ENCODE data around the gene NUCB2. TPM values are rescaled to one million over a fixed set of nuclear protein-coding genes. Genes with fewer than 3 reads are reported as not detected.

The NUCB2 gene
- total and polyA plus RNA-seq, 2 of the 8 experiments (the other 6 are each of a cell fraction or from before 2014, with no cell fraction given): 9.0 to 34.2 TPM

DNA sequence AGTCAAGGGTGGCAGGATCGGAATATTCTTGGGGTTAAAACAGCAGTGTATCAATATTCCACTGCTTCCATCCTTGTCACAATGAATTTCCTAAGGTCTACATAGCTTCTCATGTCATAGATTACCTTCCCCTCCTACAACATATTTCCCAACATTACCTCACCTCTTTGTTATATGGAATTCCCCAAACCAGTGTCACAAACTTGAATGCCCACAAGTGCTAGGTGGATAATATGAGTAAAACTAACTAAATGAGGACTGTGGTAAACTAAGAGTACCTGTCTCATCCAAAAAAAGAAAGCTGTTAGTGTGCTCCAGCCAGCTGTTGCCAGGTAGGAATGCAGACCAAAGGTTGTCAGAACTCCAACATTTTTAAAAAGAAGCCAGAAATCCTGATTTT, 17.0 kb upstream of the NUCB2 start:
- H3K9ac ChIP-seq (replicated peaks in 1 of 4; ENCODE audit: extremely low read depth in 1 of 4, low read depth in 3 of 4, low read length in 3 of 4): no peak overlapping the region
- no peak overlapping the region for H2BK20ac ChIP-seq (ENCODE audit: low read length)
- no peak overlapping the region for H4K5ac ChIP-seq (ENCODE audit: insufficient read length, low read depth, low read length)
- H3K79me2 ChIP-seq (ENCODE audit: control insufficient read depth in 1 of 2, insufficient read depth in 2 of 2, low read length in 2 of 2): no peaks in the 10 kb centered on the region
- no peaks in the 10 kb centered on the region for H3K36me3 ChIP-seq (ENCODE audit: control insufficient read depth in 2 of 4, insufficient read depth in 4 of 4, low read length in 3 of 4)
- no peak overlapping the region for H3K27ac ChIP-seq (ENCODE audit: low read depth, low read length)
- H2BK15ac ChIP-seq (ENCODE audit: low read length): no peak overlapping the region
- H3K4me3 ChIP-seq (ENCODE audit: extremely low read depth in 1 of 4, insufficient read depth in 2 of 4, low read depth in 3 of 4, low read length in 4 of 4): no peak overlapping the region
- H3K23ac ChIP-seq (ENCODE audit: insufficient read length): no peak overlapping the region
- FAIRE-seq (no peak), DNase-seq (ENCODE audit: low read depth in 1 of 2, low spot score in 2 of 2) (no peak)
- no peaks in the 10 kb centered on the region for H3K27me3 ChIP-seq (replicated peaks in 1 of 4; ENCODE audit: control insufficient read depth in 3 of 4, extremely low read depth in 1 of 4, insufficient read depth in 3 of 4, low read length in 3 of 4)
- no peak overlapping the region for H4K91ac ChIP-seq (replicated peaks; ENCODE audit: insufficient read length, low read length)
- ChIA-PET CTCF (ENCODE audit: partially characterized antibody) (interaction anchor here (0.6 kb wide), 1 partner anchor 89 kb away, joined by 3 read pairs; no protein-coding TSS in a partner anchor), POLR2A (ENCODE audit: partially characterized antibody) (no interaction called here)
- no peaks in the 10 kb centered on the region for H3K4me1 ChIP-seq (replicated peaks in 1 of 4; ENCODE audit: control insufficient read depth in 3 of 4, insufficient read depth in 4 of 4, low read length in 3 of 4)
- no peak overlapping the region for H3K56ac ChIP-seq (replicated peaks; ENCODE audit: insufficient read length, low read depth, low read length)
- H2BK5ac ChIP-seq (ENCODE audit: low read depth, low read length): no peak overlapping the region
- no peak overlapping the region for H4K8ac ChIP-seq (ENCODE audit: extremely low read depth, insufficient read depth, low read length)
- H3K4me2 ChIP-seq (ENCODE audit: insufficient read depth in 1 of 2, low read depth in 2 of 2, low read length in 2 of 2): no peak overlapping the region
- H3K79me1 ChIP-seq (ENCODE audit: low read depth, low read length): no peaks in the 10 kb centered on the region
- no peak overlapping the region for H3K14ac ChIP-seq (ENCODE audit: insufficient read length)
- H2AFZ ChIP-seq (ENCODE audit: low read length): no peak overlapping the region
- TF ChIP-seq BACH1 (IDR thresholded peaks at IDR 0.05; ENCODE audit: low read length) (no peak), PHF8 (conservative IDR thresholded peaks at IDR 0.05; ENCODE audit: low read depth, low read length) (no peak), CHD2 (IDR thresholded peaks at IDR 0.05; ENCODE audit: low read length) (no peak), SIRT6 (IDR thresholded peaks at IDR 0.05; ENCODE audit: low read length) (no peak)
- H3K18ac ChIP-seq (ENCODE audit: extremely low read depth, low read length): no peak overlapping the region
- no peak overlapping the region for H2BK12ac ChIP-seq (ENCODE audit: low read depth, low read length)
- no peaks in the 10 kb centered on the region for H3K23me2 ChIP-seq (ENCODE audit: low read depth, low read length)
- H2BK120ac ChIP-seq (replicated peaks; ENCODE audit: low read depth, low read length): no peak overlapping the region
- no peak overlapping the region for H3K4ac ChIP-seq (replicated peaks; ENCODE audit: insufficient read length, low read depth, low read length)
- no peak overlapping the region for H2AK5ac ChIP-seq (ENCODE audit: low read depth, low read length)
- WGBS, 2 experiments (ENCODE audit: extremely low coverage in 1 of 2, insufficient coverage in 1 of 2, insufficient read length in 1 of 2, insufficient replicate concordance in 2 of 2, low coverage in 1 of 2, low lambda C conversion rate in 2 of 2, missing lambda C conversion rate in 1 of 2): 72% methylated on average over 1 of the region's 1 CpG; no CpG with 5 or more reads in 1 of the 2 experiments
- H4K20me1 ChIP-seq (replicated peaks in 1 of 2; ENCODE audit: control insufficient read depth in 1 of 2, insufficient read depth in 2 of 2, low read length in 2 of 2): no peaks in the 10 kb centered on the region
- no peaks in the 10 kb centered on the region for H3K9me3 ChIP-seq (ENCODE audit: insufficient read depth in 2 of 2, low read depth in 1 of 2, low read length in 1 of 2)

Data from H1 (cell line).